ENCODE results near the gene SCPEP1.
"Not testable (repeated sequence)": the region's sequence is repeated elsewhere in the genome, so short reads cannot be mapped to it uniquely, and the experiment has no call there.

Gene SCPEP1

DNA sequence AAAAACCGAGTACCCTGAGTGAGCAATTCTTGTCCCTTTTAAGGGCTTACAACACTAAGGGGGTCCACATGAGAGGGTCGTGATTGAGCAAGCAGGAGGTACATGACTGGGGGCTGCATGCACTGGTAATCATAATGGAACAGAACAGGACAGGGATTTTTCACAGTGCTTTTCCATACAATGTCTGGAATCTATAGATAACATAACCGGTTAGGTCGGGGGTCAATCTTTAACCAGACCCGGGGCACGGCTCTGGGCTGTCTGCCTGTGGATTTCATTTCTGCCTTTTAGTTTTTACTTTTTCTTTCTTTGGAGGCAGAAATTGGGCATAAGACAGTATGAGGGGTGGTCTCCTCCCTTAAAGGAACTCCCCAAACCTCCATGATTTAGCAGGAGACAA lies 12.2 kb upstream of the SCPEP1 start:
- not testable (repeated sequence) for DNase-seq (ENCODE audit: low read depth in 2 of 2)

DNA sequence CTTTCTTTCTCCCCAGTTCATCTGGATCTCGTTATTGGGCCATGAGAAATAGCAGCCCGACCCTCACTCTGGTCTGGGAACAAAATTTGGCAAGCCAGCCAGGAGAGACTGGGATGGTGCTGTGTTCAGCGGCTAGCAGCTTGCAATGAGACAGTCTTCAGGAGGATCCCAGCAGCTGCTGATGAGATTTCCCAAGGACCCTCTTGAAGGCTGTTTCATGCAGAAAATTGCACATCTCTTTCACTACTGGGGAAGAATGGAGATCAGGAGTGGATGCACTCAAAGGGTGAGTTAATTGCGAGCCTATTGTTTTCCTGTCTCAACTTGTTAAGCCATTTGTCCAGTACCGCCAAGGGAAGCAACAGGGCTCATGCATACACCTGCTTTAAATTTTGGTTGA lies 11.6 kb upstream of the SCPEP1 start:
- DNase-seq (ENCODE audit: low read depth in 2 of 2), result no peak

DNA sequence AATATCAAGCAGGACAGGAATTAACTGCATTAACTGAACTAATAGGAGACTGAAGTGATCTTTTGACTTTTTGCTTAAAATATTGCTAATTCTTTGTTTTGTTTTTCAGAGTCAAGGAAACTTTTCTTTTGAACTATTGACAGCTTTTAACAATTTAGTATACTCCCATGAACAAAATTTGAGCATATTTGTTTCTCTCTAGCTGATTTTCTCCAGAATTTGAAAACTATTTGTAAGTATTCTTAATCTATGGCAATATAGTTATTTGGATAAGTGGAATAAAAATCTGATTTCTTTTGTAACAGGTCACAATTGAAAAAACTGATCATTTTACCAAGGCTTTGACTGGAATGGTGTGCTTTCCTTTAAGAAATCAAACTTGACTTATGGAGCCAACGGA lies 7.0 kb upstream of the SCPEP1 start:
- DNase-seq (ENCODE audit: low read depth in 2 of 2), result no peak

DNA sequence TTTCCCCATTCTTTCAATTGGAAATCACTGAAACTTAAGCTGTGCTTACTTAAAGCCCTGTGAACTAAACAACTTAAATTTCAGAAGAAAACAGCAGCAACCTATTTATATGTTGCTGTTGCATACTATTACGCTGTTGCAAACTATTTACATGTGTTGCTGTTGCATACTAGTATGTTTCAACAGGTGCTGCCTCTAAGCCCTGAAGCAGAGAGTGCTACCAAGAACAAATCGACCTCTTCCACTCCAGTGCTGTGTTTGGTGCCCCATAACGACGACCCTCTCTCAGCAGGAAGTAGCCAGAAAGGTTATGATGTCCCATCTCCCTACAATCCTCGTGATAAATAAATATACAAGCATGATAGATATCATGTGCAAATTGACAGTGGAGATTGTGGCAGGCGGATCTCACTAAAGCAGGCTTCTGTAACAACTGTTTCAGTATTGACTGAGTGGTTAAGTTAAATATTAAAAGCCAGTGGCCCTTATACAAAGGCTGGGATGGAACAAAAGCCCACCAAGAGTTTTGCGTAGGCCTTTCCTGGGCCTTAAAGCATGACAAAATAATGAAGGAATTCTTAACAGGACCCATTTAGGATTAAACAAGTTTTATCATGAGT lies 5.7 kb upstream of the SCPEP1 start:
- no peak for DNase-seq (ENCODE audit: low read depth in 2 of 2)

DNA sequence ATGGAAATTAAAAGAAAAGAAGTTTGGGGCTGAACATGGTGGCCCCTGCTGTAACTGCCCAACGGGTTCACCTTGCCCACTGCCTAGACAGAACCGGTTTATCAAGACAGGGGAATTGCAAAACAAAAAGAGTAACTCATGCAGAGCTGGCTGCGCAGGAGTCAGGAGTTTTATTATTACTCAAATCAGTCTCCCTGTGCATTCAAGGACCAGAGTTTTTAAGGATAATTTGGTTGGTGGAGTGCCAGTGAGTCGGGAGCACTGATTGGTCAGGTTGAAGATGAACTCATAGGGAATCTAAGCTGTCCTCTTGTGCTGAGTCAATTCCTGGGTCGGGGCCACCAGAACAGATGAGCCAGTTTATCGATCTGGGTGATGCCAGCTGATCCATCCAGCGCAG lies 4.4 kb upstream of the SCPEP1 start:
- no peak for DNase-seq (ENCODE audit: low read depth in 2 of 2)

DNA sequence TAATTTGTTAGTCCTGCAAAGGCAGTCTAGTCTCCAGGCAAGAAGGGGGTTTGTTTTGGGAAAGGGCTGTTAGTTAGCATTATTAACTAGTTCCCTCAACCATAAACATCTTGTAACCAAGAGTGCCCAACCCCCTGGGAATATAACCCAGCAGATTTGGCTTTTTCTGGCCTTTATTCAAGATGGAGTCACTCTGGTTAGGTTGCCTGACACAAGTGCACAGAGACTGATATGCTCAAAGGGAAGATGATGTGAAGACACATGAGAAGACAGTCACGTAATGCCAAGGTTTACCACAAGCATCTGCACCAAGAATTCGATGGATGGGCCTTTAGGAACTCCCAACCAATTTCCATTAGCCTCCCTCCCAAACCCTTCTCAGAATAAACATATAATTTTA lies 3.9 kb upstream of the SCPEP1 start:
- no peak for DNase-seq (ENCODE audit: low read depth in 2 of 2)

DNA sequence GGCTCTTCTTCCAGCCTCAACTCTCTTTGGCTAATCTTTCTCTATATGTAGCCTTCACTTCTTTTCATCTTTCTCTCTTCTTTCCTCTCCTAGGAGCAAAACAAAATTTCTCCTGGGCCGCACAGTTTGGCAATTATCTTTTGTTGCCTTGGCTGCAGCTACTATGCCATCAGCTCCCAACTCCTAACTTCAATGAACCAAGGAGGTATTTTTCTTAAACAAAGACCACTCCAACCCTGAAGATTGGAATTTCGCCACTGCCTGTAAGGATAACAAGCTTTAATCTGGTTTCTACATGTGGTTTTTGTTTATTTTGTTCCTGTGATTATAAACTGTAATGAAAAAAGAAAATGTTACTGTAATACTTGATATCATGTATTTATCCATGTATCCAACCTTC lies 2.3 kb upstream of the SCPEP1 start:
- DNase-seq (ENCODE audit: low read depth in 2 of 2), result no peak

DNA sequence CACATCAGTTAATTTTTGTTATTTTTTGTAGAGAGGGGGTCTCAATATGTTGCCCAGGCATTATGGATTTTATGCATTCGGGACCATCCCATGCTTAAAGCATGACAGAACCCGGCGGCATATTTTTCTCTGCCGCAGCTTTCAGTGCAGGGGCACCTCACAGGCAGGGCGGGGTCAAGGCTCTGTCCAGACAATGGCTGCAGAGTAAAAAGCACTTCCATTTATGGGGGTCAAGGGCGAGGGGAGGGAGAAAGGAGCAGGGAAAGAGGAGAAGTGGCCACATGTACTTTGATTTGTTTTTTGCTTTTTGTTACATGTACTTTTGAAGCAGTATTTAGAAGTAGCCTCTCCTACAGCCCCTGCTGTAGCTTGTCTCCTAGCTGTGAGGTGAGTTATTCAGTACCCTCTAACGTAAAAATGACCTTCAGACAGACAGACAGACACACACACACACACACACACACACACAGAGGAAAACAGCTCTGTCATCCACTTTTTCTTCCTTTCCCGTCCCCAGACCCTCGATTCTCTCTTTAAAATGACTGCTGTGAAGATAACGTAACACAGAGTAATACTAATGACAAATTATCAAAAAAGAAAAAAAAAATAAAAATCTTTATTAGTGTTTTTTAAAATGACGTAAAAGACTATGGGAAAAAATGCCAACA lies 856 bp upstream of the SCPEP1 start:
- no peak for DNase-seq (ENCODE audit: low read depth in 2 of 2)

DNA sequence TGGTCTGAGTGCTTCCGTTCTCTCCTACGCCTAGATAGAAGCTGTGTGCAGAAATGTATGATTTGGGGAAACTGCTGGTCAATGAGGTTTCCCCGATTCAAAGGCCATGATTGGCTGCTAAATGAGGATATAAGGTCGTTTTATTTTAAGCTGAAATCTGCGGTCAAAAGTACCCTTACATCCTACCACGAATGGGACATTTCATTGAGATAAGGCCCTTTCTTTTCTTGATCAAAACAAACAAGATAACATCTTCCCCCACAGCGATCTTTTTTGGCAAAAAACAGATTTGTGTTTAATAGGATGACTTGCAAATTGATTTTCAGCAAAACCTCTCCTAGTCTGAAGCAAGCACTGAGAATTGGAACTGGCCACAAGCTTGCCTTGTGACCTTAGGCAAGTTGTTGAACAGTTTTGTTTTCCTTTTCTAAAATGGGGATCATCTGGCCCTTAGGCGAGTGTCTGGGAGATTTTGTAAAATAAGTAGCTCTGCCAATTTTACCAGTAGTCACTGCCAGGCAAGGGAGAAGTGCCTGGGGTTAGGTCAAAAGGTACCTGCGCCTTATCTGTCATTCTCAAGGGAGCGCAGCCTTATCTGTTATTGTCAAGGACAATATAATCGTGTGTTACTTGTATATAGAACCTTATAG lies 635 bp downstream of the SCPEP1 start:
- no peak for DNase-seq (ENCODE audit: low read depth in 2 of 2)

DNA sequence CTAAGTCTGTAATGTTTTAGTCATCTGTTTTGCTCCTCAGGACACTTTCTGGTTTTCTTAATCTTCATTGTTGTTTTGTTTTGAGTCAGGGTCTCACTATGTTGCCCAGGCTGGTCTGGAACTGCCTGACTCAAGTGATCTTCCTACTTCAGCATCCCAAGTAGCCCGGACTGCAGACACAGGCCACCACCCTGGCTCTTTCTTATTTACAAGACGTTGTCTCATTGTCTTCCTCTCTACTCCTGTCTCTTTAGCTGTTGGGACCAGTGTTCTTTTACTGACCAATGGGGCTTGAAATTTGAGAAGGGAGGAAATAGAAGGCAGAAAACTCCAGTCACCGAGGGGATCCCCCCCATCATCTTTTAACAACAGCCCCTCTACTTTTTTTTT lies 1.2 kb downstream of the SCPEP1 start:
- DNase-seq (ENCODE audit: low read depth in 2 of 2), result no peak

DNA sequence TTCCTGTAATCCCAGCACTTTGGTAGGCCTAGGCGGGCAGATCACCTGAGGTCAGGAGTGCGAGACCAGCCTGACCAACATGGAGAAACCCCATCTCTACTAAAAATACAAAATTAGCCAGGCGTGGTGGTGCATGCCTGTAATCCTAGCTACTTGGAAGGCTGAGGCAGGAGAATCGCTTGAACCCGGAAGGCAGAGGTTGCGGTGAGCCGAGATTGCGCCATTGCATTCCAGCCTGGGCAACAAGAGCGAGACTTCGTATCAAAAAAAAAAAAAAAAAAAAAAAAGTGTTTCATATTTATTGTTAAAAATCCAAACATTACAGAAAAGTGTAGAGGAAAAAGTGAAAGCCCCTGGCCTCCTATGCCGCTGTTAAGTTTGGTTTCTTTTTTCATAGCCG lies 2.6 kb downstream of the SCPEP1 start:
- not testable (repeated sequence) for DNase-seq (ENCODE audit: low read depth in 2 of 2)

DNA sequence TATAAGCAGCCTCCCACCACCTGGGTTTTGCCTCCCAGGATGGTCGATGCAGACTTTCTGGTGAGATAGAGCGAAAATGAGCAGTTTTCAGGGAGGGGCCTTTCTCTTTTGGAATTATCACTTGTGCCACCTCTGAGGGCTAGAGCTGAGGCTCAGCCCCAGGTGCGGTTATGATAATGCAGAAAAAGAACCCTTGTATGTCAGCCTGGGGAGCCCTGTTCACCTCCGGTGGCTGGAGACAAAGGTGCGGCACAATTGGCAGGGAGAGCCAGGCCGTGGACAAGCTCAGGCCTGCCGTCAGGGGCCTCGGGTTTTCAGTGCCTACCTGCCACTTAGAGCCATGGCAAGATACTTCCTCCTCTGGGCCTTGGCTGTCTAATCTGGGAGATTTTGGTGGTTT lies 4.4 kb downstream of the SCPEP1 start:
- DNase-seq (ENCODE audit: low read depth in 2 of 2), result no peak

DNA sequence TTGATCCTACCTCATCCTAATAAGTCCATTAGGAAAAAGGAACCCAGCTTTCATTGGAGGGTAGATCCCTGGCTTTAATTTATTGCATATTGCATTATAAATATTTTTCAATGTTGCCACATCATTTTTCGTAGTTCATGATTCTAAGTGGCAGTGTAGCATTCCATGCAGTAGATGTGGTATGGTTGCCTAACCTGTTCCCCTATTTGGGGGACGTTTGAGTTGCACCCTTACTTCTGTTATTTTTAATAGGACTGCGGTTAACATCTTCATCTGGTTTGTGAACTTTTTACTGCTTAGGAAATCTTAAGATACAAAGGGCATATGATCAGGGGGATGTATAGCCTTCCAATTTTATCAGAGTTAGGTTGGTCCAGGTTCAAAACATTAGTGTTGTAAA lies 5.4 kb downstream of the SCPEP1 start:
- DNase-seq (ENCODE audit: low read depth in 2 of 2), result no peak

DNA sequence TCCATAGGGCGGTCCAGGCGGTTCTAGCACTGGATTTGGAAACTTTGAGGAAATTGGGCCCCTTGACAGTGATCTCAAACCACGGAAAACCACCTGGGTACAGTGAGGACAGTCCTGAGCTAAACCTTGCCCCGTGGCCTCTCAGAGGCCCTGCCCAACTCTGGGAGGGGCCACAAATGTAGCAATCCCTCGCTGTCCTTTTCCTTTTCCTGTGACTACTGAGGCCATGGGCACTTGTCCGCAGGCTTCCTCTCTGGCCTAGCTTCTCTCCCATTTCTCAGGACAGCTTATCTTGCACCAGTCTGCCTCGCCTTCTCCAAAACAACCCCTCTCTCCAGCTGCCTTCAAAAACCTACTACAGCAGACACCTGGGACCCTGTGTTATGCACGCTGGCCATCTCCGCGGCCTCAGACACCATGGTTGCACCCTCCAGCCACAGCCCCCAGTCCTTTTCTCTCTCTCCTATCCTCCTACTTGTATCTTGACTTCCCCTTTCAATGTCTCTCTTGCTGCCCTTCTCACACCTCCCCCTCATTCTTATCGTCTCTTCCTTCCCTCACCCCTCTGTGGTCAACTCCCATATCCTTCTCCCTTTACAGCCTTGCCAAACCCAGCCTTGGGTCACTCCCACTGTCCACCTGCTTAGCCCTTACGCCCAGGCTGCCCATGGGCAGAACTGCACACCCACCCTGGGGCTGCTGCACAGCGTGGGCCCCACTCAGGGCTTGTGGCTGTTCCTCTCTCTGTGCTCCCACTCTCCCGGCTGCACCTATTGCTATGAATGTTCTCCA lies 7.6 kb downstream of the SCPEP1 start:
- DNase-seq (ENCODE audit: low read depth in 2 of 2), result no peak

DNA sequence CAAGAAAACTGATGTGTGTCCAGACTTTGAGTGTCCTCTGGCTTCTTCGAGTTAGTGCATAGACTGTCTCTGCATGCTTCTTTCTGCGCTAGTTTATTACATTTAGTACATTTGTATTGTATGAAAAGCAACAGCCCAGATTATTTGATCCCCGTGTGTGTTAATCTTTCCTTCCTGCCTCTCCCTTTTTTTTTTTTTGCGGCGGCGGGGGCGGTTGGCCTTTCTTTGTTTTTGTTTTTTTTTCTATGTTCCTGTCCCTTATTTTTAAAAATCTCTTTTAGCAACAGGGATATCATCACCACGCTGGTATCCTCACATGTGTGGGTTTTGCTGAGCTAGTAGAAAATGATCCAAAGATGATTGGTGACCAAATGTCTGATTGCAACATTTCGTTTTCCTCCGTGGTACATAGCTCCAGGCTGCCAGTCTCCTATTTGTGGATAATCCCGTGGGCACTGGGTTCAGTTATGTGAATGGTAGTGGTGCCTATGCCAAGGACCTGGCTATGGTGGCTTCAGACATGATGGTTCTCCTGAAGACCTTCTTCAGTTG lies 9.4 kb downstream of the SCPEP1 start:
- DNase-seq (ENCODE audit: low read depth in 2 of 2), result no peak

DNA sequence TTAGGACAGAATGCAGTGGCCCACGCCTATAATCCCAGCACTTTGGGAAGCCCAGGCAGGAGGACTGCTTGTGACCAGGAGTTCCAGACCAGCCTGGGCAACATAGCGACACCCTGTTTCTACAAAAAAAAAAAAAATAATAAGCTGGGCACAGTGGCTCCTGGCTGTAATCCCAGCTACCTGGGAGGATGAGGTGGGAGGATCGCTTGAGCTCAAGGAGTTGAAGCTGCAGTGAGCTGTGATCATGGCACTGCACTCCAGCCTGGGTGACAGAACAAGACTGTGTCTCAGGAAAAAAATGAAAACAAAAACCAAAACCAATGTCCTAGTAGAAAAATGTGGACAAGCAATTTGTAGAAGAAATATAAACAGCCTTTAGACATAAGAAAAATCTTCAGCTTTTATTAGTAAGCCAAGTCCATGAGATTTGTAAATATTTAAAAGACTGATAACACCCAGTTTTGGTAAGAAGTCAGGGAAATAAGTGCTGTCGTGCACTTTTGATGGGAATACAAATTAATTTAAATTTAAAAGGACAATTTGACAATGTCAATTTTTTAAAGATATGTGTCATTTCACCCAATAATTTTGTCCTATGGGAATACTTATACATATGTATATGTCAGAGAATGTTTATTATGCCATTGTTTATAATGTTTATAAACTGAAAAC lies 11.1 kb downstream of the SCPEP1 start:
- no peak for DNase-seq (ENCODE audit: low read depth in 2 of 2)

DNA sequence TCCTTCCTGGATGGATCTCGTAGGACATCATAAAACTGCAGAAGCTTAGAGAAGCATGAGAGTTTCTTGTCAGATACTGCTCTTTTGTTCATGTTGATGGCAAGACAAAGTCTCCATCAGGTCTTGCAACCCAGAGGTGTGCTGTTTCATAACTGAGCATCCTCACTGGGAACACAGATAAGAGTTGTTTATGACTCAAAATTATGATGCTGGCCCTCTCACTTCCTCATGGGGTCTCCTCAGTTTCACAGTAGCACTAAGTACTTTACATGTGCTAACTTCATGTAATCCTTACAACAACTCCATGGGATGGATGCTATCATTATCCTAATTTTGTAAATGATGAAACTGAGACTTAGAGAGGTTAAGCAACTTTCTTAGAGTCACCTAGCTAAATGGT lies 14.4 kb downstream of the SCPEP1 start:
- no peak for DNase-seq (ENCODE audit: low read depth in 2 of 2)

DNA sequence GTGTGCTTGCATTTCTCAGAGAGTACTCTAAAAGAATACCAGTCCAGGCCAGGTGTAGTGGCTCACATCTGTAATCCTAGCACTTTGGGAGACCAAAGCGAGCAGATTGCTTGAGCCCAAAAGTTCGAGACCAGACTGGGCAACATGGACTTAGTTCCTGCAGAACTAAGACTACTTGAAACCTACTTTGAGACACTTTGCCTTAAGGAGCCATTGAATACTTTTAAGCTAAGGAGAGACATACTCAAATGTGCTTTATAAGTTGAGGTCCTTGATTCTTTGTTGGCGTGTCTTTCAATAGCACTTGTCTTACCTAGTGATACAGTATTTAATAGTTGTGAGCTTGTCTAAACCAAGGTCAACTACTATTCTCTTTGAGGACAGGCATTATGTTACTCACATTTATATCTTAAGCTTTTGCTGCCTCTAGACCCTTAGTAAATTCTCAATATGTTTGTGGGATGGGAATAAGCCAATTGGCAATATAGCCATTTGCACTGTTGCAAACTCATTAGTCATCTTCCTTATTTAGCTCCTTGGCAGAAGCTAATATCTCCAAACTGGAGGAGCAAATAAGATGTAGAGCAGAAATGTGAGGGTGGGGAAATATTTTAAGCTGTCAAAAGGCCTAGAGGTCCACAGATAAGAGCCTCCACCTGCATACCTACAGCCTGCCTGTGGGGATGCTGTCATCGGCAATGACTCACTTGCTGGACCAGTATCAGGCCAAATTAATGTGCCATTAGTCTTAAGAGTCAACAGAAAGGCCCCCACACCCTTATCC lies 16.3 kb downstream of the SCPEP1 start:
- DNase-seq (ENCODE audit: low read depth in 2 of 2), result no peak

DNA sequence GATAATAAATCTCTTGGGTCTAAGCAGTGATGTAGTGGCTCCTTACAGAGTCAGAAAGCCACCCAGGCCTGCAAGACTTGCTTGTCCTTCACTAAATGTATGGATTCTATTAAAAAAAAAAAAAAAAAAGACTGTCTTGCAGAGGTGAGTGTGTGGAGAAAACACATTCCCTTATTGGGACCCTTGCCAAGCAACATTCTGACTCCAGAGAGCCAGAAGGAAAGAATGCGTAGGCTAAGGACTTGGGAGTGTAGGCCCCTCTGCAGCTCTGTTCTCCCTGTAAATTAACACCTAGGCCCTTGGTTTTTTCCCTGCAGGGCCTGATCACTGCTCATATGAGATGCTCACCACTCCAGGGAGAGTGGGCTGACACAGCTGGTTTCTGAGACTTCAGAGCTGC lies 17.8 kb downstream of the SCPEP1 start:
- DNase-seq (ENCODE audit: low read depth in 2 of 2), result no peak

DNA sequence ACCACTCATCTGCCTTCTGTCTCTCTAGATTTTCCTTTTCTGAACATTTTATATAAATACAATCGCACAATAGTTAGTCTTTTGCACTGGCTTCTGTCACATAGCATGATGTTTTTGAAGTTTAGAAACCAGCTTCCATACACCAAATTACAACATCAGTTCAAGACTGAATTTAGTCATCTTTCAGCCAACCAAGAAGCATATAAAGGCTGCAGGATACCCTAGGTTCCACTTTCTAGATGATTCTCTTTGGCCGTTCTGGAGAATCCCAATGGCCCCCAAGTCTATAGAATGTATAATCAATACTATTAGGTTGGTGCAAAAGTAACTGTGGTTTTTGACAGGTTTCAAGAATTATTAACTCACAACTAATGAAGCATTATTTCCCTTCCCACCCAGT lies 19.4 kb downstream of the SCPEP1 start:
- no peak for DNase-seq (ENCODE audit: low read depth in 2 of 2)

DNA sequence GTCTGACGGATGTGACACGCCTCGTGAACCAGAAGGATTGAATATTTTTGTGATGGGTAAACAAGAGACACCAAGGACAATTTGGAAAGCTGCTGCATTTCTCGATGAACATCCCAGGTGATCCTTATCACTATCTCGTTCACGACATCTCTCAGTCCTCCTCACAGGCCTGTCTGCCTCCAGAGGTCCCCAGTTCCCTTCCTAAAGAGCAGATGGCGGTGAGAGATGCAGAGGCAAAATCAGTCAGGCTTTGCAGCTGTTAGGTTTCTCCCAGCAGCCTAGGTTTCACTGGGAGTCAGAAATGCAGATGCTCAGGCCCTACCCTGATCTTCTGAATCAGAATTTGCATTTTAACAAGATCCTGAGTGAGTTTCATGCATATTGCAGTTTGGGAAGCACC lies 23.6 kb downstream of the SCPEP1 start:
- no peak for DNase-seq (ENCODE audit: low read depth in 2 of 2)
